Trophoblast cell (in vitro differentiated cells and primary cell): ENCODE data around the gene C11orf97.

Experiments used
- DNase-seq, 2 donors: peaks; one replicate each; pipeline ENCODE4 v3.0.0-alpha.2; 2016
- H2AFZ ChIP-seq: 2 replicates; pipeline ENCODE4 v1.6.1; 2013; ENCODE audit warnings: low read length, moderate library complexity, mild to moderate bottlenecking; ENCODE audit not compliant: insufficient read depth, poor library complexity
- H2AK5ac ChIP-seq: 2 replicates; pipeline ENCODE4 v1.6.1; 2013; ENCODE audit warnings: mild to moderate bottlenecking, low read length
- H2BK120ac ChIP-seq: 2 replicates; pipeline ENCODE4 v1.6.1; 2013; ENCODE audit warnings: low read length, mild to moderate bottlenecking, moderate library complexity; ENCODE audit not compliant: insufficient read depth, poor library complexity
- H2BK12ac ChIP-seq: 2 replicates; pipeline ENCODE4 v1.6.1; 2013; ENCODE audit warnings: mild to moderate bottlenecking, low read length, moderate library complexity
- H2BK5ac ChIP-seq: 2 replicates; pipeline ENCODE4 v1.6.1; 2013; ENCODE audit warnings: low read length, low read depth, moderate library complexity, mild to moderate bottlenecking; ENCODE audit not compliant: poor library complexity
- H3K14ac ChIP-seq: 2 replicates; pipeline ENCODE4 v1.6.1; 2013; ENCODE audit warnings: mild to moderate bottlenecking, low read length
- H3K18ac ChIP-seq: 2 replicates; pipeline ENCODE4 v1.6.1; 2013; ENCODE audit warnings: mild to moderate bottlenecking, low read length
- H3K23ac ChIP-seq: 2 replicates; pipeline ENCODE4 v1.6.1; 2013; ENCODE audit warnings: low read length
- H3K27ac ChIP-seq: 2 replicates; pipeline ENCODE4 v1.5.1; 2013; ENCODE audit warnings: low read depth, mild to moderate bottlenecking, inconsistent platforms, low read length, moderate library complexity
- H3K27me3 ChIP-seq: 2 replicates; pipeline ENCODE4 v1.6.1; 2013; ENCODE audit warnings: inconsistent platforms, mild to moderate bottlenecking, low read length, moderate library complexity; ENCODE audit not compliant: insufficient read depth
- H3K36me3 ChIP-seq, 2 experiments: 1 replicate in 1 of 2; 2 replicates in 1 of 2; pipeline ENCODE4 v1.6.1; 2013; ENCODE audit warnings: low read length in 2 of 2, mild to moderate bottlenecking in 2 of 2, moderate library complexity in 1 of 2; ENCODE audit not compliant: insufficient read depth in 2 of 2, control insufficient read depth in 1 of 2
- H3K4ac ChIP-seq: 2 replicates; pipeline ENCODE4 v1.6.1; 2013; ENCODE audit warnings: low read depth, mild to moderate bottlenecking, low read length, moderate library complexity
- H3K4me1 ChIP-seq, 2 experiments: 1 replicate in 1 of 2; 2 replicates in 1 of 2; pipeline ENCODE4 v1.6.1; 2013; ENCODE audit warnings: low read length in 2 of 2, mild to moderate bottlenecking in 2 of 2, moderate library complexity in 1 of 2; ENCODE audit not compliant: insufficient read depth in 2 of 2, control insufficient read depth in 1 of 2
- H3K4me2 ChIP-seq: 2 replicates; pipeline ENCODE4 v1.6.1; 2013; ENCODE audit warnings: inconsistent platforms, mild to moderate bottlenecking, low read length, moderate library complexity
- H3K4me3 ChIP-seq: 2 replicates; pipeline ENCODE4 v1.5.1; 2013; ENCODE audit warnings: mild to moderate bottlenecking, low read depth, low read length, inconsistent platforms
- H3K79me1 ChIP-seq: one replicate; pipeline ENCODE4 v1.6.1; 2013; ENCODE audit warnings: low read length
- H3K79me2 ChIP-seq: 2 replicates; pipeline ENCODE4 v1.6.1; 2013; ENCODE audit warnings: low read length, mild to moderate bottlenecking; ENCODE audit not compliant: control insufficient read depth, insufficient read depth, poor library complexity
- H3K9ac ChIP-seq: 2 replicates; pipeline ENCODE4 v1.6.1; 2013; ENCODE audit warnings: mild to moderate bottlenecking, low read length
- H3K9me3 ChIP-seq: 2 replicates; pipeline ENCODE4 v1.6.1; 2013; ENCODE audit warnings: low read depth, mild to moderate bottlenecking, control low read depth, inconsistent platforms, low read length; ENCODE audit not compliant: insufficient read depth
- H4K12ac ChIP-seq: 2 replicates; pipeline ENCODE4 v1.6.1; 2013; ENCODE audit warnings: low read depth, mild to moderate bottlenecking, low read length, moderate library complexity
- H4K8ac ChIP-seq: 2 replicates; pipeline ENCODE4 v1.6.1; 2013; ENCODE audit warnings: low read depth, mild to moderate bottlenecking, low read length, moderate library complexity
- H4K91ac ChIP-seq: one replicate; pipeline ENCODE4 v1.6.1; 2013; ENCODE audit warnings: low read depth, mild to moderate bottlenecking, low read length, moderate library complexity
- WGBS: extraction: QIAGEN DNeasy Blood & Tissue Kit; methylation state at CpG from one replicate; pipeline ENCODE4 v1.1.7; 2013; ENCODE audit warnings: missing lambda C conversion rate; ENCODE audit not compliant: insufficient read length, insufficient coverage; ENCODE audit errors: extremely low coverage; 5-methylcytosine and 5-hydroxymethylcytosine counted together

C11orf97 gene

GRCh38 chr11:94533206-94533605, 20.9 kb downstream of the C11orf97 start:
- no peak overlapping the region for H3K18ac ChIP-seq
- H3K27me3 ChIP-seq: no peaks in the 10 kb centered on the region
- no peak overlapping the region for H2BK120ac ChIP-seq
- no peak overlapping the region for H2BK5ac ChIP-seq
- H4K12ac ChIP-seq: no peak overlapping the region
- no peak for DNase-seq
- H3K36me3 ChIP-seq: no peaks in the 10 kb centered on the region
- H3K4me3 ChIP-seq: no peak overlapping the region
- no peak overlapping the region for H3K9ac ChIP-seq
- no peak overlapping the region for H3K4me2 ChIP-seq
- H2AFZ ChIP-seq: no peak overlapping the region
- no peak overlapping the region for H3K14ac ChIP-seq
- no peaks in the 10 kb centered on the region for H3K79me2 ChIP-seq
- no peaks in the 10 kb centered on the region for H3K79me1 ChIP-seq
- peaks cover 0 to 3% of the 10 kb centered on the region in 2 experiments for H3K4me1 ChIP-seq
- no peak overlapping the region for H4K91ac ChIP-seq
- H3K4ac ChIP-seq: no peak overlapping the region
- H3K9me3 ChIP-seq: no peaks in the 10 kb centered on the region
- H2AK5ac ChIP-seq: no peak overlapping the region
- no peak overlapping the region for H3K23ac ChIP-seq
- no peak overlapping the region for H4K8ac ChIP-seq
- H3K27ac ChIP-seq: no peak overlapping the region
- WGBS: no CpG with 5 or more reads among the region's 1 CpG
- no peak overlapping the region for H2BK12ac ChIP-seq

- H3K4me3 ChIP-seq: no peak overlapping the region
- no peak overlapping the region for H3K4me2 ChIP-seq
- H4K12ac ChIP-seq: no peak overlapping the region
- no peak overlapping the region for H2BK120ac ChIP-seq
- H3K9me3 ChIP-seq: no peaks in the 10 kb centered on the region
- no peak overlapping the region for H3K27ac ChIP-seq
- no peak overlapping the region for H3K4ac ChIP-seq
- H2BK5ac ChIP-seq: no peak overlapping the region
- H4K91ac ChIP-seq: no peak overlapping the region
- H3K27me3 ChIP-seq: no peaks in the 10 kb centered on the region
- H3K79me2 ChIP-seq: no peaks in the 10 kb centered on the region
- no peak overlapping the region for H3K9ac ChIP-seq
- H2BK12ac ChIP-seq: no peak overlapping the region
- H3K18ac ChIP-seq: no peak overlapping the region
- no peak overlapping the region for H3K14ac ChIP-seq
- H3K23ac ChIP-seq: no peak overlapping the region
- no peak for DNase-seq
- no CpG with 5 or more reads among the region's 6 CpGs for WGBS
- H2AK5ac ChIP-seq: no peak overlapping the region
- no peak overlapping the region for H2AFZ ChIP-seq
- no peaks in the 10 kb centered on the region for H3K4me1 ChIP-seq
- no peaks in the 10 kb centered on the region for H3K36me3 ChIP-seq
- no peaks in the 10 kb centered on the region for H3K79me1 ChIP-seq
- H4K8ac ChIP-seq: no peak overlapping the region
Measured at GRCh38 chr11:94533696-94534630, 21.7 kb downstream of the C11orf97 start.

GRCh38 chr11:94536386-94536785, 24.1 kb downstream of the C11orf97 start:
- H3K27me3 ChIP-seq: no peaks in the 10 kb centered on the region
- no peak overlapping the region for H3K4me2 ChIP-seq
- no peak overlapping the region for H2BK12ac ChIP-seq
- H3K79me2 ChIP-seq: no peaks in the 10 kb centered on the region
- H3K36me3 ChIP-seq: no peaks in the 10 kb centered on the region
- H3K9me3 ChIP-seq: no peaks in the 10 kb centered on the region
- H3K4me3 ChIP-seq: no peak overlapping the region
- no peak overlapping the region for H3K27ac ChIP-seq
- H3K79me1 ChIP-seq: no peaks in the 10 kb centered on the region
- no peak overlapping the region for H4K12ac ChIP-seq
- no peak overlapping the region for H4K8ac ChIP-seq
- H2BK5ac ChIP-seq: no peak overlapping the region
- no peaks in the 10 kb centered on the region for H3K4me1 ChIP-seq
- no peak overlapping the region for H3K9ac ChIP-seq
- no peak overlapping the region for H3K18ac ChIP-seq
- H3K23ac ChIP-seq: no peak overlapping the region
- no peak overlapping the region for H4K91ac ChIP-seq
- no peak for DNase-seq
- H2AFZ ChIP-seq: no peak overlapping the region
- H2AK5ac ChIP-seq: no peak overlapping the region
- no peak overlapping the region for H2BK120ac ChIP-seq
- H3K4ac ChIP-seq: no peak overlapping the region
- H3K14ac ChIP-seq: no peak overlapping the region

GRCh38 chr11:94537031-94537600, 24.9 kb downstream of the C11orf97 start:
- no peaks in the 10 kb centered on the region for H3K79me1 ChIP-seq
- no peak overlapping the region for H3K4me2 ChIP-seq
- no peak overlapping the region for H4K8ac ChIP-seq
- H2AK5ac ChIP-seq: no peak overlapping the region
- H3K14ac ChIP-seq: no peak overlapping the region
- H3K79me2 ChIP-seq: no peaks in the 10 kb centered on the region
- H2BK120ac ChIP-seq: no peak overlapping the region
- H3K4ac ChIP-seq: no peak overlapping the region
- H3K23ac ChIP-seq: no peak overlapping the region
- H3K9me3 ChIP-seq: no peaks in the 10 kb centered on the region
- no peak overlapping the region for H2AFZ ChIP-seq
- no peak overlapping the region for H4K12ac ChIP-seq
- no peak for DNase-seq
- no peak overlapping the region for H3K27ac ChIP-seq
- no peak overlapping the region for H3K18ac ChIP-seq
- H4K91ac ChIP-seq: no peak overlapping the region
- H3K4me1 ChIP-seq: no peaks in the 10 kb centered on the region
- no peaks in the 10 kb centered on the region for H3K36me3 ChIP-seq
- no peaks in the 10 kb centered on the region for H3K27me3 ChIP-seq
- no peak overlapping the region for H3K4me3 ChIP-seq
- WGBS: no CpG with 5 or more reads among the region's 3 CpGs
- H2BK12ac ChIP-seq: no peak overlapping the region
- H2BK5ac ChIP-seq: no peak overlapping the region
- no peak overlapping the region for H3K9ac ChIP-seq
